ENCODE measurements around the gene GNL2. TPM values are rescaled to one million over a fixed set of nuclear protein-coding genes. Genes with fewer than 3 reads are reported as not detected.
"Not testable (repeated sequence)": the region's sequence is repeated elsewhere in the genome, so short reads cannot be mapped to it uniquely, and the experiment has no call there.

Gene GNL2
- total and polyA plus RNA-seq, 9 of the 15 experiments (the other 6 are each of a cell fraction or from before 2014, with no cell fraction given): 156 to 371 (median 263) TPM

GRCh38 chr1:37560401-37561132, 35.2 kb downstream of the GNL2 start (continued):
- TF ChIP-seq MAX (CRISPR knock-in tag; IDR thresholded peaks at IDR 0.05) (0 out of 2 replicates have a peak, but pooled peaks have one; percentile 12), FOXJ3 (CRISPR knock-in tag; IDR thresholded peaks at IDR 0.05) (no peak), BDP1 (IDR thresholded peaks at IDR 0.05; ENCODE audit: insufficient read depth, insufficient read length) (no peak), TRIM25 (IDR thresholded peaks at IDR 0.05; ENCODE audit: borderline replicate concordance) (no peak), SREBF1 (IDR thresholded peaks at IDR 0.05; ENCODE audit: borderline replicate concordance, low read depth, low read length) (no peak)

GRCh38 chr1:37559957-37560379, 35.8 kb downstream of the GNL2 start:
- H3K27me3 ChIP-seq (ENCODE audit: control insufficient read depth in 2 of 2, insufficient read depth in 2 of 2, low read length in 2 of 2); H3K9me1 ChIP-seq (ENCODE audit: control insufficient read depth, insufficient read depth, low read length); H3K79me2 ChIP-seq (ENCODE audit: control insufficient read depth, insufficient read depth, low read length); POLR2A ChIA-PET; H3K4me3 ChIP-seq; CTCF ChIA-PET (ENCODE audit: low intra/inter-chr PET ratio); H4K20me1 ChIP-seq (replicated peaks; ENCODE audit: control insufficient read depth, insufficient read depth, low read length); ATAC-seq; FAIRE-seq; BruUV-seq (replicated peaks); H3K9me3 ChIP-seq (replicated peaks; ENCODE audit: control insufficient read depth, insufficient read depth, low read depth, low read length); in situ Hi-C loops (cut with MboI): not testable (repeated sequence)
- Histone ChIP-seq H2AFZ (ENCODE audit: low read depth, low read length) (peak overlapping the region; percentile 84), H3K4me1 (replicated peaks in 1 of 2; ENCODE audit: control insufficient read depth in 2 of 2, insufficient read depth in 2 of 2, low read length in 2 of 2) (peaks cover 58 to 64% of the 10 kb centered on the region in 2 experiments), H3K9ac (ENCODE audit: insufficient read depth in 1 of 2, low read depth in 2 of 2, low read length in 2 of 2) (peak overlapping the region; percentile 40 to 60; a peak in 3 of 4 replicates), H3K36me3 (ENCODE audit: control insufficient read depth, insufficient read depth, low read length) (peaks cover 22% of the 10 kb centered on the region; the same call in 2 of the 3 replicates), H3K27ac (ENCODE audit: extremely low read depth, low read depth, low read length) (peak overlapping the region; percentile 40; the same call in 2 of the 3 replicates), H3K4me2 (ENCODE audit: insufficient read depth, low read length) (peak overlapping the region; percentile 59)
- peak in 1 of 4 experiments; percentile 66 for DNase-seq (ENCODE audit: extremely low read depth in 1 of 4, low spot score in 3 of 4)
- 8% methylated on average over 12 of the region's 12 CpGs for WGBS (ENCODE audit: insufficient coverage, low coverage, missing lambda C conversion rate)
- intact Hi-C loops (cut with micrococcal nuclease): loop anchor here (5.0 to 10.0 kb wide), 4 partner anchors 48 to 132 kb away; partner anchors contain the start of genes CDCA8, MEAF6 and ZC3H12A
- TF ChIP-seq MAX (CRISPR knock-in tag; IDR thresholded peaks at IDR 0.05) (peak; percentile 50; the same call in 1 of the 2 replicates), ZNF395 (CRISPR knock-in tag; IDR thresholded peaks at IDR 0.05) (peak; percentile 61; the same call in 1 of the 2 replicates), ZBTB17 (CRISPR knock-in tag; IDR thresholded peaks at IDR 0.05) (peak; percentile 92), PHF8 (IDR thresholded peaks at IDR 0.05; ENCODE audit: borderline replicate concordance, low read length) (peak; percentile 25; the same call in 1 of the 2 replicates), ARNT (IDR thresholded peaks at IDR 0.05) (0 out of 4 replicates have a peak, but pooled peaks of 1 of the 2 experiments have one; percentile 24), KDM5B (IDR thresholded peaks at IDR 0.05; ENCODE audit: insufficient replicate concordance, low read depth, low read length) (peak; percentile 44), CBFA2T2 (conservative IDR thresholded peaks at IDR 0.05) (peak; percentile 47), HDAC1 (IDR thresholded peaks at IDR 0.05) (peak in 1 of 2 experiments; percentile 20; a peak in 1 of 4 replicates), USF1 (CRISPR knock-in tag; IDR thresholded peaks at IDR 0.05) (peak; percentile 22; the same call in 1 of the 2 replicates), SMARCA4 (IDR thresholded peaks at IDR 0.05) (peak; percentile 44; the same call in 1 of the 2 replicates), ZFX (CRISPR knock-in tag; IDR thresholded peaks at IDR 0.05) (peak; percentile 71)
